Endothelial cell of umbilical vein (primary cell): ENCODE data around the gene UBC.

Source experiments
- CTCF ChIP-seq, 2 donors: IDR thresholded peaks; 1 replicate in 1 of 2; 2 replicates in 1 of 2; pipeline ENCODE4 v1.5.1; 2011; ENCODE audit warnings: low read length in 2 of 2, mild to moderate bottlenecking in 2 of 2, moderate library complexity in 2 of 2, control low read depth in 1 of 2, inconsistent platforms in 1 of 2, low read depth in 1 of 2; ENCODE audit not compliant: insufficient read depth in 1 of 2; ENCODE audit errors: extremely low read depth in 1 of 2
- EZH2 ChIP-seq: IDR thresholded peaks from 2 replicates; pipeline ENCODE4 v1.6.1; 2012; ENCODE audit warnings: borderline replicate concordance, low read depth, mild to moderate bottlenecking, moderate library complexity, low read length, inconsistent platforms; ENCODE audit not compliant: severe bottlenecking
- GATA2 ChIP-seq: IDR thresholded peaks from 2 replicates; pipeline ENCODE4 v1.7.0; 2011; ENCODE audit warnings: low read depth, mild to moderate bottlenecking, moderate library complexity, mixed read lengths, low read length; ENCODE audit not compliant: insufficient read length, insufficient read depth
- MAX ChIP-seq: IDR thresholded peaks from 2 replicates; pipeline ENCODE4 v1.6.1; 2011; ENCODE audit not compliant: insufficient read depth, insufficient read length
- MYC ChIP-seq: IDR thresholded peaks from one replicate; pipeline ENCODE4 v1.6.1; 2011; ENCODE audit warnings: mild to moderate bottlenecking, low read depth, low read length
- POLR2A ChIP-seq: IDR thresholded peaks from 2 replicates; pipeline ENCODE4 v1.6.1; 2012; ENCODE audit warnings: low read depth, mild to moderate bottlenecking, control low read depth, low read length
- POLR2AphosphoS5 ChIP-seq: IDR thresholded peaks from 2 replicates; pipeline ENCODE4 v1.6.1; 2012; ENCODE audit warnings: low read depth, mild to moderate bottlenecking, control low read depth, low read length, moderate library complexity; ENCODE audit not compliant: insufficient read depth

GRCh38 chr12:124874188-124874587 lies 40.3 kb downstream of the UBC start:
- no peak for TF ChIP-seq CTCF (IDR thresholded peaks at IDR 0.05; ENCODE audit: extremely low read depth in 1 of 2, insufficient read depth in 1 of 2, low read depth in 1 of 2, low read length in 2 of 2)
- no peak for TF ChIP-seq POLR2A
- TF ChIP-seq POLR2AphosphoS5, result no peak
- no peak for TF ChIP-seq MYC
- TF ChIP-seq EZH2, result no peak
- no peak for TF ChIP-seq MAX
- TF ChIP-seq GATA2, result no peak
